GM12878 (cell line): ENCODE results near the gene CREG2. TPM values are rescaled to one million over a fixed set of nuclear protein-coding genes. Genes with fewer than 3 reads are reported as not detected.

Source experiments
- ATAC-seq: fragments of 200-7000 bp; cut with Tn5 transposase; 3 replicates; pipeline ENCODE4 v1.9.1; 2020; ENCODE audit warnings: mild to moderate bottlenecking, moderate library complexity
- BruUV-seq: library from RNA; stranded (reverse); fragments of 400-500 nt; replicated peaks from 2 replicates; lab custom pipeline; 2021; lab: Mats Ljungman, UMichigan
- CTCF ChIA-PET: fragments of 300-600 bp; sonication (Branson Sonifier 250); formaldehyde crosslinking; extraction: SDS; loops from one replicate; lab custom pipeline; 2021; ENCODE audit warnings: inconsistent platforms; lab: Yijun Ruan, JAX
- POLR2A ChIA-PET: fragments of 350-600 bp; formaldehyde crosslinking; extraction: SDS; loops from one replicate; lab custom pipeline; 2021; ENCODE audit warnings: inconsistent platforms; lab: Charles Lee
- RAD21 ChIA-PET: fragments of 300-600 bp; sonication (Branson Sonifier 250); formaldehyde crosslinking; loops from one replicate; lab custom pipeline; 2023; ENCODE audit warnings: antibody characterized with exemption; ENCODE audit not compliant: unreplicated experiment; lab: Charles Lee
- SMC1A ChIA-PET: fragments of 300-600 bp; sonication (Branson Sonifier 250); formaldehyde crosslinking; loops from one replicate; lab custom pipeline; 2023; ENCODE audit not compliant: unreplicated experiment, uncharacterized antibody; lab: Charles Lee
- DNase-seq: peaks from one replicate; pipeline ENCODE4 v3.0.0-alpha.2; 2011; ENCODE audit warnings: low read depth, low spot score
- FAIRE-seq: peaks from 3 replicates; lab custom pipeline; 2011; peaks lifted over from hg19 to GRCh38; lab: Jason Lieb, UNC
- H2AFZ ChIP-seq: 2 replicates; pipeline ENCODE4 v1.6.0; 2011; ENCODE audit warnings: low read depth, low read length, control low read depth; ENCODE audit not compliant: control insufficient read depth
- H3K27ac ChIP-seq: 2 replicates; pipeline ENCODE4 v1.5.1; 2011; ENCODE audit warnings: control low read depth; ENCODE audit not compliant: control insufficient read depth, insufficient read depth
- H3K27me3 ChIP-seq, 2 experiments: replicated peaks in 1 of 2; 2 replicates each; pipeline versions ENCODE4 v1.6.0 to v1.6.1; 2011; ENCODE audit warnings: low read length in 1 of 2; ENCODE audit not compliant: control insufficient read depth in 2 of 2, insufficient read depth in 2 of 2
- H3K36me3 ChIP-seq, 2 experiments: 2 replicates each; pipeline ENCODE4 v1.5.1; 2011; ENCODE audit warnings: low read length in 1 of 2; ENCODE audit not compliant: control insufficient read depth in 2 of 2, insufficient read depth in 2 of 2
- H3K4me1 ChIP-seq: 2 replicates; pipeline ENCODE4 v1.6.1; 2011; ENCODE audit warnings: mild to moderate bottlenecking, low read length, moderate library complexity, mixed read lengths; ENCODE audit not compliant: control insufficient read depth, insufficient read depth
- H3K4me2 ChIP-seq: 2 replicates; pipeline ENCODE4 v1.6.0; 2011; ENCODE audit warnings: control low read depth; ENCODE audit not compliant: control insufficient read depth, insufficient read depth
- H3K4me3 ChIP-seq: fragments of 200-600 bp; sonication (generic); 2 replicates; pipeline ENCODE4 v1.5.1; 2016
- H3K79me2 ChIP-seq: 2 replicates; pipeline ENCODE4 v1.6.0; 2011; ENCODE audit warnings: low read length; ENCODE audit not compliant: control insufficient read depth, insufficient read depth
- H3K9ac ChIP-seq: 2 replicates; pipeline ENCODE4 v1.8.0; 2011; ENCODE audit warnings: low read length, control low read depth, mixed read lengths; ENCODE audit not compliant: control insufficient read depth, insufficient read depth
- H3K9me3 ChIP-seq: replicated peaks from 3 replicates; pipeline ENCODE4 v1.5.1; 2011; ENCODE audit warnings: mild to moderate bottlenecking, low read length; ENCODE audit not compliant: control insufficient read depth, insufficient read depth
- H4K20me1 ChIP-seq: 2 replicates; pipeline ENCODE4 v1.6.0; 2011; ENCODE audit not compliant: control insufficient read depth, insufficient read depth
- CEBPB ChIP-seq, 2 experiments: fragments of 150-350 bp in 1 of 2; IDR thresholded peaks; 2 replicates each; pipeline ENCODE4 v1.6.1; 2012 to 2014; ENCODE audit warnings: low read depth in 2 of 2, low read length in 2 of 2, borderline replicate concordance in 1 of 2, inconsistent platforms in 1 of 2
- CHD1 ChIP-seq: IDR thresholded peaks from 2 replicates; pipeline ENCODE4 v1.6.1; 2012; ENCODE audit warnings: low read depth, low read length, improper control_type of control experiment
- ETV6 ChIP-seq, 2 experiments: fragments of 450-650 bp in 1 of 2; IDR thresholded peaks in 1 of 2; conservative IDR thresholded peaks in 1 of 2; 2 replicates each; pipeline ENCODE4 v1.6.1; 2014; ENCODE audit warnings: antibody characterized with exemption in 1 of 2, borderline replicate concordance in 1 of 2, low read depth in 1 of 2, mild to moderate bottlenecking in 1 of 2, moderate library complexity in 1 of 2
- JUND ChIP-seq: IDR thresholded peaks from 2 replicates; pipeline ENCODE4 v1.6.1; 2012; ENCODE audit warnings: low read depth, mild to moderate bottlenecking, low read length, improper control_type of control experiment, moderate library complexity
- MEF2B ChIP-seq: fragments of 450-650 bp; IDR thresholded peaks from 2 replicates; pipeline ENCODE4 v1.6.1; 2018; ENCODE audit warnings: mild to moderate bottlenecking, moderate library complexity; ENCODE audit not compliant: partially characterized antibody, poor library complexity, severe bottlenecking
- MTA3 ChIP-seq: IDR thresholded peaks from 2 replicates; pipeline ENCODE4 v1.6.1; 2012; ENCODE audit warnings: low read length, inconsistent platforms, borderline replicate concordance
- NBN ChIP-seq: fragments of 450-650 bp; IDR thresholded peaks from 2 replicates; pipeline ENCODE4 v1.6.1; 2016
- NFYB ChIP-seq: IDR thresholded peaks from 2 replicates; pipeline ENCODE4 v1.6.1; 2011; ENCODE audit warnings: low read depth, mild to moderate bottlenecking, low read length, improper control_type of control experiment, moderate library complexity; ENCODE audit not compliant: insufficient read depth
- PAX8 ChIP-seq: fragments of 450-650 bp; IDR thresholded peaks from 2 replicates; pipeline ENCODE4 v1.6.1; 2017; ENCODE audit warnings: mild to moderate bottlenecking, moderate library complexity
- SKIL ChIP-seq: fragments of 450-650 bp; IDR thresholded peaks from 2 replicates; pipeline ENCODE4 v1.6.1; 2017; ENCODE audit warnings: mild to moderate bottlenecking, low read depth, inconsistent platforms; ENCODE audit not compliant: poor library complexity, severe bottlenecking
- SP1 ChIP-seq: IDR thresholded peaks from one replicate; pipeline ENCODE4 v1.6.1; 2011; ENCODE audit warnings: low read depth, low read length
- SREBF1 ChIP-seq: IDR thresholded peaks from 2 replicates; pipeline ENCODE4 v1.6.1; 2012; ENCODE audit warnings: mild to moderate bottlenecking, low read length
- STAT1 ChIP-seq: fragments of 450-650 bp; conservative IDR thresholded peaks from 2 replicates; pipeline ENCODE4 v1.6.1; 2014; ENCODE audit warnings: antibody characterized with exemption, mild to moderate bottlenecking
- SUZ12 ChIP-seq: fragments of 200-600 bp; sonication (generic); IDR thresholded peaks from one replicate; pipeline ENCODE4 v1.6.1; 2018; ENCODE audit warnings: antibody characterized with exemption, mild to moderate bottlenecking; ENCODE audit not compliant: unreplicated experiment
- TCF7 ChIP-seq: IDR thresholded peaks from 2 replicates; pipeline ENCODE4 v1.6.1; 2014; ENCODE audit warnings: antibody characterized with exemption, borderline replicate concordance
- YY1 ChIP-seq: IDR thresholded peaks from 2 replicates; pipeline ENCODE4 v1.6.1; 2011; ENCODE audit warnings: low read depth, mild to moderate bottlenecking, low read length
- ZBTB4 ChIP-seq: fragments of 450-650 bp; formaldehyde crosslinking; IDR thresholded peaks from 2 replicates; pipeline ENCODE4 v1.4.0; 2022; ENCODE audit warnings: mild to moderate bottlenecking, moderate library complexity
- WGBS: methylation state at CpG from one replicate; pipeline ENCODE4 v1.1.6; 2016; ENCODE audit warnings: low lambda C conversion rate; ENCODE audit not compliant: insufficient replicate concordance, insufficient coverage; ENCODE audit errors: missing lambda C conversion rate; 5-methylcytosine and 5-hydroxymethylcytosine counted together
- in situ Hi-C: fragments of 300-500 bp; cut with MboI; formaldehyde crosslinking; loops from 9 replicates; pipeline ENCODE4 v1.14.3; 2018; ENCODE audit warnings: mixed read lengths
- intact Hi-C: fragments of 100-400 bp; cut with micrococcal nuclease; formaldehyde crosslinking; loops from one replicate; pipeline ENCODE4 v1.14.2; 2022; ENCODE audit not compliant: unreplicated experiment
- polyA plus RNA-seq, 11 experiments: library from polyadenylated mRNA; depleted of rRNA in 4 of 11; unstranded in 6 of 11; stranded (reverse) in 5 of 11; fragments of >200 nt; fragmentation: Nextera tagmentation in 4 of 11; fragmentation: Illumina TruSeq in 1 of 11; extraction: Ambion mirVana in 4 of 11; extraction: Trizol in 1 of 11; gene quantifications; 1 replicate in 1 of 11; 2 replicates in 10 of 11; pipeline versions ENCODE4 v1.2.1 to v1.2.3, GENCODE V29; 2011 to 2016; ENCODE audit warnings: inconsistent platforms in 2 of 11, missing spikeins in 2 of 11, low read depth in 1 of 11
- total RNA-seq, 4 experiments: library from RNA; depleted of rRNA in 3 of 4; stranded (reverse); fragments of >200 nt in 3 of 4; fragmentation: Illumina TruSeq in 1 of 4; extraction: Trizol in 1 of 4; gene quantifications; 2 replicates each; pipeline versions ENCODE4 v1.2.1 to v1.2.3, GENCODE V29; 2013 to 2021

Gene CREG2
- total and polyA plus RNA-seq, 10 of the 15 experiments (the other 5 are each of a cell fraction or from before 2014, with no cell fraction given), result not detected

GRCh38 chr2:101303688-101304087, 83.6 kb downstream of the CREG2 start:
- Histone ChIP-seq H3K27ac (no peak overlapping the region), H3K36me3 (no peaks in the 10 kb centered on the region; a peak in 1 of 4 replicates), H3K27me3 (no peaks in the 10 kb centered on the region), H3K4me1 (peaks cover 31% of the 10 kb centered on the region), H3K9me3 (no peaks in the 10 kb centered on the region), H2AFZ (no peak overlapping the region), H3K4me3 (no peak overlapping the region), H3K9ac (no peak overlapping the region), H3K4me2 (no peak overlapping the region), H3K79me2 (peaks cover 18% of the 10 kb centered on the region), H4K20me1 (no peaks in the 10 kb centered on the region)
- no peak for FAIRE-seq
- no peak for ATAC-seq
- SMC1A ChIA-PET, result interaction anchor here (2.0 kb wide), 1 partner anchor 28 kb away, joined by 7 read pairs; no protein-coding TSS in a partner anchor
- DNase-seq, result no peak
- BruUV-seq, result no TSS peak
- TF ChIP-seq NFYB (no peak), MTA3 (no peak), SP1 (no peak), ETV6 (conservative IDR thresholded peaks at IDR 0.05 in 1 of 2, IDR thresholded peaks at IDR 0.05 in 1 of 2; ENCODE audit: borderline replicate concordance in 1 of 2, low read depth in 1 of 2) (no peak), CEBPB (IDR thresholded peaks at IDR 0.05; ENCODE audit: borderline replicate concordance in 1 of 2, low read depth in 2 of 2, low read length in 2 of 2) (no peak), SUZ12 (no peak), PAX8 (no peak), YY1 (no peak), JUND (no peak), ZBTB4 (CRISPR knock-in tag) (no peak), SREBF1 (no peak), SKIL (no peak), CHD1 (no peak), MEF2B (no peak), NBN (no peak), STAT1 (no peak), TCF7 (no peak)
- WGBS, result 97% methylated on average over 1 of the region's 1 CpG
- in situ Hi-C loops, result no loop called here
- CTCF ChIA-PET, result no interaction called here
- POLR2A ChIA-PET, result interaction anchor here (0.7 kb wide), 1 partner anchor 25 kb away, joined by 3 read pairs; no protein-coding TSS in a partner anchor
- intact Hi-C loops, result no loop called here
- RAD21 ChIA-PET, result no interaction called here
